ENCODE measurements around the gene ANKRD2. TPM values are rescaled to one million over a fixed set of nuclear protein-coding genes. Genes with fewer than 3 reads are reported as not detected.
A peak's percentile ranks its signal among the peaks of the same experiment; 100 is the strongest.

ANKRD2 gene
- total RNA-seq, 1 donor from 2014 or later = not detected

DNA sequence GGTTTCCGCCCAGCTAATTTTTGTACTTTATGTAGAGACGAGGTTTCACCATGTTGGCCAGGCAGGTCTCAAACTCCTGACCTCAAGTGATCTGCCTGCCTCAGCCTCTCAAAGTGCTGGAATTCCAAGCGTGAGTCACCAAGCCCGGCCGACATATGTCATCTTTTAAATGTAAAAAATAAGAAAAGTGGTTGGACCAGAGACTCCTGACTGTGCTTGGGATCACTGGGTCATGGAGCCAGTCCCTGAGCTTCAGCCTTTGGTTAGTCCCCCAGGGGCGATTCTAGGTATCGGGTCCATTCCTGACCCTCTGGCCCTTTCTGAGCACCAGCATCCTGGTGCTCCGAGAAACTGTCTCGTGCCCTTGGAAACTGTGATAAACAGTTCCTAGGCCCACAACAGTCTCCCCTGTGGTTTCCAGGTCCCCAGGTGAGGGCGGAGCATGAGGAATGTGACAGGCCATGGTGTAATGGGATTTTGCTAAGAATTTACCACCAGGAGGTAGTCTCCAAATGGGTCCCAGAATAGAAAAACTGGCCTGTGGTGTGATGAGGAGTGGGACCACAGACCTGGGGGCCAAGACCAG, 41.1 kb upstream of the ANKRD2 start:
- DNase-seq (ENCODE audit: low spot score in 2 of 2) = no peak
- Histone ChIP-seq H3K4me3 (no peak overlapping the region), H3K4me1 (no peaks in the 10 kb centered on the region), H3K9me3 (no peaks in the 10 kb centered on the region), H3K36me3 (no peaks in the 10 kb centered on the region), H3K27me3 (no peaks in the 10 kb centered on the region), H3K27ac (no peak overlapping the region)
- intact Hi-C loops (cut with DNase I) = no loop called here
- TF ChIP-seq, protein P1, sequence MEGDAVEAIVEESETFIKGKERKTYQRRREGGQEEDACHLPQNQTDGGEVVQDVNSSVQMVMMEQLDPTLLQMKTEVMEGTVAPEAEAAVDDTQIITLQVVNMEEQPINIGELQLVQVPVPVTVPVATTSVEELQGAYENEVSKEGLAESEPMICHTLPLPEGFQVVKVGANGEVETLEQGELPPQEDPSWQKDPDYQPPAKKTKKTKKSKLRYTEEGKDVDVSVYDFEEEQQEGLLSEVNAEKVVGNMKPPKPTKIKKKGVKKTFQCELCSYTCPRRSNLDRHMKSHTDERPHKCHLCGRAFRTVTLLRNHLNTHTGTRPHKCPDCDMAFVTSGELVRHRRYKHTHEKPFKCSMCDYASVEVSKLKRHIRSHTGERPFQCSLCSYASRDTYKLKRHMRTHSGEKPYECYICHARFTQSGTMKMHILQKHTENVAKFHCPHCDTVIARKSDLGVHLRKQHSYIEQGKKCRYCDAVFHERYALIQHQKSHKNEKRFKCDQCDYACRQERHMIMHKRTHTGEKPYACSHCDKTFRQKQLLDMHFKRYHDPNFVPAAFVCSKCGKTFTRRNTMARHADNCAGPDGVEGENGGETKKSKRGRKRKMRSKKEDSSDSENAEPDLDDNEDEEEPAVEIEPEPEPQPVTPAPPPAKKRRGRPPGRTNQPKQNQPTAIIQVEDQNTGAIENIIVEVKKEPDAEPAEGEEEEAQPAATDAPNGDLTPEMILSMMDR (IDR thresholded peaks at IDR 0.05) = no peak

DNA sequence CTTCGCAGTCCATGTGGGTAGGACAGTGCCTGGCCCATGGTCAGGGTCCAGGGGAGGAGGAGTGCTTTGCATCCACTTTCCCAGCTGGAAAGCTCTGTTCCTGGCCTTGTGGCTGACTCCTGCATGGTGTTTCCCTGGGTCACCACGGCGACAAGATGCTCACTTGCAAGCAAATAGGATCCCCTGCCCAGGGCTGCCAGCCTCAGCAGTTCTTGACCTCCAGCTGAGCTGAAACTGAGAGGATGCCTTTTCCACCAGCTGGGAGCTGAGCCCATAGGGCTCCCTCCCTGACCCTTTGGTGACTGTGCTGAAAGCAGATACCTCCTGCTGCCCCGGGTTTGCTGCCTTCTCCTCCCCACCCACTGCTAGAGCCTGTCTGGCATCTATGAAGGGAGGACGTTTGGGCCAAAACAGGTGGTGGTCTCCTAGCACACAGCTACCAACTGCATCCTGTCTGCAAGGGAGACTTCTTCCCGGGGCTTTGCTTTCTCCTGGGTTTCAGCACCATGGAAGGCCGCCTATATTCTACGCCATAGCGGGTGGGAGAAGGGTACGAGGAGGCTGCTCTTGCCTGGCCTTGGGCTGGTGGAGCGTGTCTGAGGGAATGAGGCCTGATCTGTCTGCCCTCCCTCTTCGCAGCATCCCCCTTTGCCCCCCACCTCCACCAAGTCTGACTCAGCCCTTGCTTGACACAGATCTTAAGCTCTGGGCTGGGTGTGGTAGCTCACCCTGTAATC, 39.5 kb upstream of the ANKRD2 start:
- no peak for DNase-seq (ENCODE audit: low spot score in 2 of 2)
- intact Hi-C loops (cut with DNase I) = no loop called here
- H3K27me3 ChIP-seq = no peaks in the 10 kb centered on the region
- H3K4me3 ChIP-seq = no peak overlapping the region
- no peaks in the 10 kb centered on the region for H3K36me3 ChIP-seq
- TF ChIP-seq, protein P1 (IDR thresholded peaks at IDR 0.05) = no peak
- no peaks in the 10 kb centered on the region for H3K9me3 ChIP-seq
- no peaks in the 10 kb centered on the region for H3K4me1 ChIP-seq
- H3K27ac ChIP-seq = no peak overlapping the region

DNA sequence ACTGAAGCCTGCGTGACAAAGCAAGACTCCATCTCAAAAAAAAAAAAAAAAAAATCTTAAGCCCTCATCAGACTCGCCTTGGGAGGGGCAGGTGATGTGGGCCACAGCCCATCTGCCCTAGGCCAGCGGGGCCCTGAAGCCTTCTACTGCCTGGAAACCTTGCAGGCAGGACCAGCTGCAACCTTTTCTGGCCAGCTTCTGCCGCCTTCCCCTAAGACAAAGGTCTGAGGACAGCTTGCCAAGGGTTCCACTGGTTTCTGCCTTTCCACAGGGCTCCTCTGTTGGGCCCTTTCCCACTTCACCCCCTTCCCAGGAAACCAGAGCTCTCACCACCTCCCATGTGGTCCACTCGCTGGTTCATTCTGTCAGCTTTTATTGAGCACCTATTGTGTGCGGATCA, 38.7 kb upstream of the ANKRD2 start:
- no peak for DNase-seq (ENCODE audit: low spot score in 2 of 2)
- Histone ChIP-seq H3K4me1 (peaks cover 0 to under 1% of the 10 kb centered on the region in 2 donors), H3K27ac (no peak overlapping the region), H3K27me3 (no peaks in the 10 kb centered on the region), H3K36me3 (no peaks in the 10 kb centered on the region), H3K9me3 (no peaks in the 10 kb centered on the region), H3K4me3 (no peak overlapping the region)
- TF ChIP-seq, protein P1 (IDR thresholded peaks at IDR 0.05) = no peak
- intact Hi-C loops (cut with DNase I) = no loop called here

DNA sequence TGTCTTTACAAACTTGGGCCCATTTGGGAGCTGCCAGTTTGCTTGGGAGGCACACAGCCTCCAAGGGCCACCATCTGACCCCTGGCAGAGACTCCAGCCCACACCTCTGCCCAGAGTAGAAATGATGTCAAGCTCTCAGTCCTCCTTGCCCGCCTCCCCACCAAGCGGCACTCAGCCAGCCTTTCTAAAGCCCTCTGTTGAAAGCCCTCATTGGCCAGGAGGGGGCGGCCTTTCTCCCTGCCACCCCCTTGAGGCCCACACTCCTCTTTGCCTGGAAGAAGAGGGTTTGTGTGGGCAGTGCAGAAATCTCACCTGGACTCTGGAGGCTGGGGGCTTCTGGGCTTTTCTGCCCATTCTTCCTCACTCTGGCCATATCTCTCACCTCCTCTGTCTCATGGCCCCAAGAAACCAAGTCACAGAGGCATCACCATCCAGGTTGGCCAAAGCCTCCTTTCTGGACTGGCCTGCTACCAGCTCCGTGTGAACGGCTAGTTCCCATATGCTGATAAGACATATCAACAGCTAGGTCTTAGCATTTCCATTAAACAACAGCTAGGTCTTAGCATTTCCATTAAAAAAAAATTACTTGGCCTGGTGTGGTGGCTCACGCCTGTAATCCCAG, 37.7 kb upstream of the ANKRD2 start:
- TF ChIP-seq, protein P1 (IDR thresholded peaks at IDR 0.05) = peak in 2 of 3 experiments; percentile 37 to 48
- no peak overlapping the region for H3K27ac ChIP-seq
- H3K4me1 ChIP-seq = peaks cover 4 to 10% of the 10 kb centered on the region in 2 donors
- H3K4me3 ChIP-seq = no peak overlapping the region
- intact Hi-C loops (cut with DNase I) = no loop called here
- no peak for DNase-seq (ENCODE audit: low spot score in 2 of 2)
- no peaks in the 10 kb centered on the region for H3K27me3 ChIP-seq
- no peaks in the 10 kb centered on the region for H3K9me3 ChIP-seq
- H3K36me3 ChIP-seq = no peaks in the 10 kb centered on the region

DNA sequence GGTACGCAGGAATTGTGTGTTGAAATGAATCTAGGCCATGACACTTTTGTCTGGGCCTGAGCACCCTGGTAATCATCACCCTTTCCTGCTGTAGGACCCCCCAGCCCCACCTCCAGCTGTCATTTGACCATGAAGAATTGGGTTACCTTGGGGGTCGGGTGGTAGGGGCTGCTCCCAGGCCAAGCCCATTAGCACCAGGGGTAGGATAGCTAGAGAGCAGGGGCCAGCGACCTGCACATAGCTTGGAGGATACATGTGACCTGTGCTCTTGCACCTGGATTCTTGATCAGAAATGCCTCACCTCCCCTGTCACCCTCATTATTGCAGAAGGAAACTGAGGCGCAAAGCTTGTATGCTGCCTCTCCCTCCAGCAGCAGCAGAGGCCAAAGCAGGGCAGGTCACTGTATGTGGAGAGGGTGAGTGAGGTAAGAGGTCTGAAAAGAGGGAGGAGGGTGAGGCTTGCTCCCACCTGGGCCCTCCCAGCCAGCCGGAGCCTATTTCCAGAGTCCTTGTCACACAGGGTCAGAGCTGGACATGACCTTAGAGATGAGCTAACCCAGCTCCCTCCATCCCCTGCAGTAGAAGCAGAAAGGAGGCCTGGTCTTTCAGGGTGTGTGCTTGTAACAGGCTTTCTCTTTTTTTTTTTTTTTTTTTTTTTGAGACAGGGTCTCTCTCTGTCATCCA, 35.3 kb upstream of the ANKRD2 start:
- DNase-seq (ENCODE audit: low spot score in 2 of 2) = no peak
- TF ChIP-seq, protein P1 (IDR thresholded peaks at IDR 0.05) = no peak
- no peaks in the 10 kb centered on the region for H3K27me3 ChIP-seq
- intact Hi-C loops (cut with DNase I) = no loop called here
- H3K4me1 ChIP-seq = peaks cover 9 to 33% of the 10 kb centered on the region in 2 donors
- peak overlapping the region; percentile 95 to 97 for H3K27ac ChIP-seq
- H3K36me3 ChIP-seq = no peaks in the 10 kb centered on the region
- H3K4me3 ChIP-seq = no peak overlapping the region
- no peaks in the 10 kb centered on the region for H3K9me3 ChIP-seq

Data from ascending aorta (tissue), 2 donors.